Retinal pigment epithelial cell (primary cell): ENCODE results near the gene ZNF679.
"Not testable (repeated sequence)": the region's sequence is repeated elsewhere in the genome, so short reads cannot be mapped to it uniquely, and the experiment has no call there.

Source experiments
- DNase-seq: peaks from one replicate; pipeline ENCODE4 v3.0.0-alpha.2; 2010; ENCODE audit warnings: low read depth
- H3K4me3 ChIP-seq: 2 replicates; pipeline ENCODE4 v1.5.1; 2011; ENCODE audit warnings: mild to moderate bottlenecking, low read length, control low read depth, moderate library complexity
- CTCF ChIP-seq: conservative IDR thresholded peaks from 2 replicates; pipeline ENCODE4 v1.5.1; 2011; ENCODE audit warnings: low read depth, low read length, control low read depth, inconsistent platforms

The ZNF679 gene

GRCh38 chr7:64312826-64313225, 84.6 kb downstream of the ZNF679 start:
- no peak for TF ChIP-seq CTCF
- no peak for DNase-seq
- H3K4me3 ChIP-seq: no peak overlapping the region

GRCh38 chr7:64313740-64314491, 85.6 kb downstream of the ZNF679 start, which contains the start of gene ZNF736:
ZNF736 (plus strand) TSS chr7:64313961; CDS start chr7:64314151, 190 bp downstream.
- peak; percentile 81 for DNase-seq
- TF ChIP-seq CTCF: no peak
- peak within 1 kb of the TSS; percentile 98 for H3K4me3 ChIP-seq

- TF ChIP-seq CTCF: no peak
- no peak for DNase-seq
These were observed 86.3 kb downstream of the ZNF679 start for GRCh38 chr7:64314566-64314965.

GRCh38 chr7:64316031-64316742, 87.9 kb downstream of the ZNF679 start:
- not testable (repeated sequence) for DNase-seq, H3K4me3 ChIP-seq

More at GRCh38 chr7:64314566-64314965, 86.3 kb downstream of the ZNF679 start:
- H3K4me3 ChIP-seq: peak overlapping the region; percentile 98
